ENCODE data around the gene SETD4. TPM values are rescaled to one million over a fixed set of nuclear protein-coding genes. Genes with fewer than 3 reads are reported as not detected.

The SETD4 gene
- total and polyA plus RNA-seq, 2 of the 13 experiments (the other 11 are each of a cell fraction or from before 2014, with no cell fraction given) = 7.1 to 14.4 TPM

GRCh38 chr21:36060159-36060921 is at the start of gene SETD4 (continued):
- TF ChIP-seq ZNF768 (CRISPR knock-in tag; IDR thresholded peaks at IDR 0.05) (no peak), NFYC (CRISPR knock-in tag; IDR thresholded peaks at IDR 0.05) (no peak), EEA1 (CRISPR knock-in tag; IDR thresholded peaks at IDR 0.05; ENCODE audit: borderline replicate concordance) (peak; percentile 37; the same call in 1 of the 2 replicates), ZNF543 (CRISPR knock-in tag; IDR thresholded peaks at IDR 0.05) (no peak; the same call in none of the 2 replicates), CSRNP1 (CRISPR knock-in tag; IDR thresholded peaks at IDR 0.05) (peak; percentile 52; the same call in 1 of the 2 replicates), CTCF (CRISPR knock-in tag; IDR thresholded peaks at IDR 0.05) (peak; percentile 12; the same call in 1 of the 2 replicates), ZNF605 (CRISPR knock-in tag; IDR thresholded peaks at IDR 0.05) (peak; percentile 57; the same call in 1 of the 2 replicates), ZNF232 (CRISPR knock-in tag; IDR thresholded peaks at IDR 0.05; ENCODE audit: borderline replicate concordance) (no peak), MEF2D (CRISPR knock-in tag; IDR thresholded peaks at IDR 0.05) (peak; percentile 48; the same call in 1 of the 2 replicates), GPN1 (CRISPR knock-in tag; IDR thresholded peaks at IDR 0.05; ENCODE audit: borderline replicate concordance) (no peak), TAF15 (IDR thresholded peaks at IDR 0.05; ENCODE audit: low read depth, low read length, poor library complexity, severe bottlenecking) (no peak), MLX (CRISPR knock-in tag; IDR thresholded peaks at IDR 0.05) (no peak), SALL2 (CRISPR knock-in tag; IDR thresholded peaks at IDR 0.05) (0 out of 2 replicates have a peak, but pooled peaks have one; percentile 44), MAF1 (CRISPR knock-in tag; IDR thresholded peaks at IDR 0.05; ENCODE audit: borderline replicate concordance) (no peak), ZNF335 (CRISPR knock-in tag; IDR thresholded peaks at IDR 0.05) (no peak), PLSCR1 (CRISPR knock-in tag; IDR thresholded peaks at IDR 0.05; ENCODE audit: borderline replicate concordance) (no peak), CENPBD1 (CRISPR knock-in tag; IDR thresholded peaks at IDR 0.05; ENCODE audit: borderline replicate concordance, low read depth) (no peak), JDP2 (CRISPR knock-in tag; IDR thresholded peaks at IDR 0.05; ENCODE audit: borderline replicate concordance) (no peak), ZNF441 (CRISPR knock-in tag; IDR thresholded peaks at IDR 0.05; ENCODE audit: borderline replicate concordance) (peak; percentile 56; the same call in 1 of the 2 replicates)

All from HepG2 (cell line).